GM12875 (cell line): Measurements from ENCODE around the gene MORN1.

Experiments used
- H3K4me3 ChIP-seq: one replicate; pipeline ENCODE4 v1.5.1; 2011; ENCODE audit warnings: low read depth, low read length, control low read depth
- CTCF ChIP-seq: IDR thresholded peaks from 2 replicates; pipeline ENCODE4 v1.5.1; 2011; ENCODE audit warnings: low read depth, mild to moderate bottlenecking, control low read depth, inconsistent platforms, low read length, moderate library complexity, borderline replicate concordance; ENCODE audit not compliant: insufficient read depth

Gene MORN1

GRCh38 chr1:2312160-2312514 lies 79.2 kb downstream of the MORN1 start:
- TF ChIP-seq CTCF = no peak
- H3K4me3 ChIP-seq = no peak overlapping the region

- H3K4me3 ChIP-seq = no peak overlapping the region
- TF ChIP-seq CTCF = peak; percentile 48
Observed at GRCh38 chr1:2311184-2312032, 79.9 kb downstream of the MORN1 start.

- no peak overlapping the region for H3K4me3 ChIP-seq
- TF ChIP-seq CTCF = no peak
Observed at GRCh38 chr1:2310332-2311183, 80.8 kb downstream of the MORN1 start.

GRCh38 chr1:2308844-2309243 lies 82.5 kb downstream of the MORN1 start:
- H3K4me3 ChIP-seq = no peak overlapping the region
- no peak for TF ChIP-seq CTCF

- TF ChIP-seq CTCF = no peak
- H3K4me3 ChIP-seq = no peak overlapping the region
Observed at GRCh38 chr1:2307972-2308371, 83.4 kb downstream of the MORN1 start.

- TF ChIP-seq CTCF = no peak
- H3K4me3 ChIP-seq = no peak overlapping the region
Observed at GRCh38 chr1:2307064-2307605, 84.2 kb downstream of the MORN1 start.
